ENCODE results near the gene CSF3R. TPM values are rescaled to one million over a fixed set of nuclear protein-coding genes. Genes with fewer than 3 reads are reported as not detected.

The CSF3R gene
- total and polyA plus RNA-seq, 2 donors (not counting 3 experiments of a cell fraction or from before 2014, with no cell fraction given), result not detected

DNA sequence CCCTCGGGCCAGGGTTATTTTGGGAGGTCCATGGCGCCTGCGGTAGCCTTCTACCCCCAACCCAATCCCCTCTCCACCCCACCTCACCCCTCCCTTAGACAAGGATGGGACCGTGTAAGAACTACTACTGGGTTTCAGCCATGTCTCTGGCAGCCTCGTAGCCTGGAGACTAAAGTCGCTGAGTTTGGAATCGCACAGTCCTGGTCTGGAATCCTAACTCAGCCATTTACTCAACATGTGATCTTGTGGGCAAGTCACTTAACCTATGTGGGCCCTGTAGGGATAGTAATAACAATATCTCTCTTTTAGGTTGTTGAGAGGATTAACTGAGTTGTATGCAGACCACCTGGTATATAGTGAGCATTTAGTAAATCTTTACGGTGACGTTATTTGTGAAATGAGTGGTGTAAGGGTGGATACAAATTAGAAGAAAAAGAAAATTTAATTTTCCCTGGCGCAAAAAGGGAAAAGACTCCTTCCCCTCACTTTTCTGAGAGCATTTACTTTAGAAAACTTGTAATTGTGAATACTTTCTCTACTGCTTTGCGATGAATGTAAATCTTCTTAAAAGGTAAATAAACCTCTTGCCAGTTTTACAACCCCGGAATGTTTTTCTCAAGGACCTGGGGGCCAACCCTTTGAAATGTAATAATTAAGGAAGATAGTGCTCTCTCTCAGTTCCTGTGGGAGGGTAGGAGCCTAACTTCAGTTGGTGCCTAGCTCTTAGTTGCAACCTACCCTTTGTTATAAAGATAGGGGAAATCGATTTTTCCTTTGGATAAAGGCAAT, 17.9 kb downstream of the CSF3R start:
- ChIA-PET POLR2A (interaction anchor here (1.1 kb wide), 1 partner anchor 14 kb away, joined by 7 read pairs; the partner anchor contains the start of gene OSCP1), CTCF (interaction anchor here (0.6 to 1.5 kb wide), 7 partner anchors 9 to 122 kb away, joined by 3 to 7 read pairs (median 3); partner anchors contain the start of gene OSCP1)
- BruUV-seq (replicated peaks), result TSS peak; percentile 97
- Histone ChIP-seq H3K9me3 (replicated peaks; ENCODE audit: control insufficient read depth, insufficient read depth, low read length) (no peaks in the 10 kb centered on the region), H4K20me1 (replicated peaks; ENCODE audit: control insufficient read depth, extremely low read depth, insufficient read depth, low read length) (no peaks in the 10 kb centered on the region), H3K9ac (replicated peaks; ENCODE audit: extremely low read depth, insufficient read depth, low read length) (peak overlapping the region; percentile 92), H3K27ac (ENCODE audit: insufficient read depth, low read depth, low read length) (peak overlapping the region; percentile 87), H3K36me3 (ENCODE audit: control insufficient read depth in 2 of 2, extremely low read depth in 1 of 2, insufficient read depth in 2 of 2, low read length in 2 of 2) (peaks cover 5 to 7% of the 10 kb centered on the region in 2 experiments), H3K4me2 (ENCODE audit: insufficient read depth, low read length) (peak overlapping the region; percentile 77), H3K4me3 (replicated peaks in 1 of 3; ENCODE audit: insufficient read depth in 1 of 3, low read depth in 1 of 3, low read length in 3 of 3) (peak overlapping the region; percentile 45 to 85 (median 63)), H3K4me1 (ENCODE audit: control insufficient read depth, extremely low read depth, insufficient read depth, low read length) (peaks cover 10% of the 10 kb centered on the region), H3K9me1 (replicated peaks; ENCODE audit: control insufficient read depth, extremely low read depth, insufficient read depth, low read length) (no peaks in the 10 kb centered on the region), H3K79me2 (ENCODE audit: control insufficient read depth, insufficient read depth, low read length) (peaks cover 13% of the 10 kb centered on the region), H2AFZ (ENCODE audit: low read depth, low read length) (peak overlapping the region; percentile 89), H3K27me3 (ENCODE audit: control insufficient read depth in 2 of 2, insufficient read depth in 2 of 2, low read length in 2 of 2) (no peaks in the 10 kb centered on the region)
- FAIRE-seq, result peak; percentile 12
- TF ChIP-seq FOS (IDR thresholded peaks at IDR 0.05; ENCODE audit: borderline replicate concordance, insufficient read depth, low read length) (no peak), POLR2A (IDR thresholded peaks at IDR 0.05; ENCODE audit: low read depth, low read length) (no peak), POLR2AphosphoS5 (IDR thresholded peaks at IDR 0.05; ENCODE audit: insufficient read depth, low read depth, low read length) (no peak), EZH2 (IDR thresholded peaks at IDR 0.05; ENCODE audit: borderline replicate concordance, low read depth, low read length, severe bottlenecking) (no peak), GATA2 (IDR thresholded peaks at IDR 0.05; ENCODE audit: insufficient read depth, insufficient read length, low read depth, low read length) (no peak), MYC (IDR thresholded peaks at IDR 0.05; ENCODE audit: low read depth, low read length) (no peak), JUN (IDR thresholded peaks at IDR 0.05; ENCODE audit: borderline replicate concordance, insufficient read depth, insufficient read length, low read depth) (no peak)
- TF ChIP-seq, protein P1, sequence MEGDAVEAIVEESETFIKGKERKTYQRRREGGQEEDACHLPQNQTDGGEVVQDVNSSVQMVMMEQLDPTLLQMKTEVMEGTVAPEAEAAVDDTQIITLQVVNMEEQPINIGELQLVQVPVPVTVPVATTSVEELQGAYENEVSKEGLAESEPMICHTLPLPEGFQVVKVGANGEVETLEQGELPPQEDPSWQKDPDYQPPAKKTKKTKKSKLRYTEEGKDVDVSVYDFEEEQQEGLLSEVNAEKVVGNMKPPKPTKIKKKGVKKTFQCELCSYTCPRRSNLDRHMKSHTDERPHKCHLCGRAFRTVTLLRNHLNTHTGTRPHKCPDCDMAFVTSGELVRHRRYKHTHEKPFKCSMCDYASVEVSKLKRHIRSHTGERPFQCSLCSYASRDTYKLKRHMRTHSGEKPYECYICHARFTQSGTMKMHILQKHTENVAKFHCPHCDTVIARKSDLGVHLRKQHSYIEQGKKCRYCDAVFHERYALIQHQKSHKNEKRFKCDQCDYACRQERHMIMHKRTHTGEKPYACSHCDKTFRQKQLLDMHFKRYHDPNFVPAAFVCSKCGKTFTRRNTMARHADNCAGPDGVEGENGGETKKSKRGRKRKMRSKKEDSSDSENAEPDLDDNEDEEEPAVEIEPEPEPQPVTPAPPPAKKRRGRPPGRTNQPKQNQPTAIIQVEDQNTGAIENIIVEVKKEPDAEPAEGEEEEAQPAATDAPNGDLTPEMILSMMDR (IDR thresholded peaks at IDR 0.05; ENCODE audit: extremely low read depth in 1 of 2, insufficient read depth in 1 of 2, low read depth in 1 of 2, low read length in 2 of 2), result no peak
- TF ChIP-seq, protein P2, sequence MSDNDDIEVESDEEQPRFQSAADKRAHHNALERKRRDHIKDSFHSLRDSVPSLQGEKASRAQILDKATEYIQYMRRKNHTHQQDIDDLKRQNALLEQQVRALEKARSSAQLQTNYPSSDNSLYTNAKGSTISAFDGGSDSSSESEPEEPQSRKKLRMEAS (IDR thresholded peaks at IDR 0.05; ENCODE audit: insufficient read depth, insufficient read length), result no peak
- intact Hi-C loops (cut with micrococcal nuclease) (loop anchor here (1.0 kb wide), 1 partner anchor 14 kb away; the partner anchor contains the start of gene OSCP1), dilution Hi-C loops (cut with MboI; ENCODE audit: extremely low pct_ligation_motif_present, low sequenced_read_pairs) (no loop called here)
- DNase-seq (ENCODE audit: low read depth, low spot score), result no peak

Data from endothelial cell of umbilical vein (primary cell).